Keratinocyte (primary cell): ENCODE data around the gene TSHZ2. TPM values are rescaled to one million over a fixed set of nuclear protein-coding genes. Genes with fewer than 3 reads are reported as not detected.

ENCODE experiments used
- DNase-seq: peaks from one replicate; pipeline ENCODE4 v3.0.0-alpha.2; 2011; ENCODE audit warnings: low read depth, missing footprints, low spot score
- FAIRE-seq: peaks from 2 replicates; lab custom pipeline; 2011; peaks lifted over from hg19 to GRCh38; lab: Jason Lieb, UNC
- H2AFZ ChIP-seq: 2 replicates; pipeline ENCODE4 v1.6.0; 2012; ENCODE audit warnings: low read length, control low read depth, inconsistent platforms; ENCODE audit not compliant: control insufficient read depth
- H3K27ac ChIP-seq: 2 replicates; pipeline ENCODE4 v1.5.1; 2011; ENCODE audit warnings: low read length; ENCODE audit not compliant: control insufficient read depth, insufficient read depth
- H3K27me3 ChIP-seq: 3 replicates; pipeline ENCODE4 v1.6.0; 2011; ENCODE audit warnings: low read length; ENCODE audit not compliant: control insufficient read depth, insufficient read depth; ENCODE audit errors: extremely low read depth
- H3K36me3 ChIP-seq, 2 experiments: 2 replicates in 1 of 2; 3 replicates in 1 of 2; pipeline ENCODE4 v1.5.1; 2011; ENCODE audit warnings: low read length in 2 of 2, mild to moderate bottlenecking in 1 of 2; ENCODE audit not compliant: control insufficient read depth in 2 of 2, insufficient read depth in 2 of 2; ENCODE audit errors: extremely low read depth in 1 of 2
- H3K4me1 ChIP-seq: 3 replicates; pipeline ENCODE4 v1.5.1; 2011; ENCODE audit warnings: low read length; ENCODE audit not compliant: control insufficient read depth, insufficient read depth; ENCODE audit errors: extremely low read depth
- H3K4me2 ChIP-seq: 3 replicates; pipeline ENCODE4 v1.6.0; 2011; ENCODE audit warnings: low read depth, low read length; ENCODE audit not compliant: control insufficient read depth, insufficient read depth; ENCODE audit errors: extremely low read depth
- H3K4me3 ChIP-seq, 3 experiments: fragments of 200-600 bp in 1 of 3; sonication (generic) in 1 of 3; 2 replicates in 2 of 3; 3 replicates in 1 of 3; pipeline ENCODE4 v1.5.1; 2011 to 2016; ENCODE audit warnings: low read length in 3 of 3, mild to moderate bottlenecking in 3 of 3, control low read depth in 2 of 3, inconsistent platforms in 1 of 3, low read depth in 1 of 3, mixed read lengths in 1 of 3, mixed run types in 1 of 3, moderate library complexity in 1 of 3; ENCODE audit not compliant: control insufficient read depth in 2 of 3, insufficient read depth in 2 of 3; ENCODE audit errors: extremely low read depth in 1 of 3
- H3K79me2 ChIP-seq: 2 replicates; pipeline ENCODE4 v1.6.0; 2012; ENCODE audit warnings: low read length; ENCODE audit not compliant: control insufficient read depth, insufficient read depth
- H3K9ac ChIP-seq: 3 replicates; pipeline ENCODE4 v1.6.0; 2011; ENCODE audit warnings: low read length; ENCODE audit not compliant: control insufficient read depth, insufficient read depth; ENCODE audit errors: extremely low read depth
- H3K9me1 ChIP-seq: 3 replicates; pipeline ENCODE4 v1.6.0; 2011; ENCODE audit warnings: low read length; ENCODE audit not compliant: control insufficient read depth, insufficient read depth; ENCODE audit errors: extremely low read depth
- H3K9me3 ChIP-seq: 2 replicates; pipeline ENCODE4 v1.5.1; 2012; ENCODE audit warnings: low read depth, low read length; ENCODE audit not compliant: control insufficient read depth
- H4K20me1 ChIP-seq: 3 replicates; pipeline ENCODE4 v1.6.0; 2011; ENCODE audit warnings: low read length; ENCODE audit not compliant: control insufficient read depth, insufficient read depth; ENCODE audit errors: extremely low read depth
- CTCF ChIP-seq, 3 experiments: IDR thresholded peaks in 1 of 3; conservative IDR thresholded peaks in 1 of 3; optimal IDR thresholded peaks in 1 of 3; 2 replicates in 2 of 3; 3 replicates in 1 of 3; pipeline versions ENCODE3 to v1.5.1; 2011; ENCODE audit warnings: low read length in 3 of 3, mild to moderate bottlenecking in 3 of 3, moderate library complexity in 2 of 3, control low read depth in 1 of 3, inconsistent platforms in 1 of 3; ENCODE audit not compliant: insufficient read depth in 2 of 3; ENCODE audit errors: extremely low read depth in 1 of 3
- EZH2 ChIP-seq: IDR thresholded peaks from one replicate; pipeline ENCODE4 v1.6.1; 2012; ENCODE audit warnings: inconsistent platforms, mild to moderate bottlenecking, low read length, moderate library complexity
- dilution Hi-C: fragments of 300-500 bp; cut with MboI; formaldehyde crosslinking; loops from one replicate; pipeline ENCODE4 v1.7.0; 2020; ENCODE audit warnings: low sequenced_read_pairs; ENCODE audit not compliant: extremely low pct_ligation_motif_present
- polyA plus RNA-seq, 5 experiments: library from polyadenylated mRNA; depleted of rRNA in 3 of 5; stranded (reverse) in 3 of 5; stranded (forward) in 1 of 5; unstranded in 1 of 5; fragments of >200 nt; gene quantifications; 1 replicate in 1 of 5; 2 replicates in 3 of 5; 3 replicates in 1 of 5; pipeline versions ENCODE4 v1.2.1 to v1.2.3, GENCODE V29; 2011 to 2012; ENCODE audit warnings: missing spikeins in 2 of 5, low read depth in 1 of 5, low replicate concordance in 1 of 5

Gene TSHZ2
- polyA plus RNA-seq, 1 donor (not counting 4 experiments of a cell fraction or from before 2014, with no cell fraction given) = 1.1 TPM

- H3K4me2 ChIP-seq = no peak overlapping the region
- FAIRE-seq = no peak
- no peak overlapping the region for H2AFZ ChIP-seq
- H3K4me3 ChIP-seq = no peak overlapping the region
- H4K20me1 ChIP-seq = no peaks in the 10 kb centered on the region
- H3K27ac ChIP-seq = no peak overlapping the region
- no peaks in the 10 kb centered on the region for H3K27me3 ChIP-seq
- H3K79me2 ChIP-seq = no peaks in the 10 kb centered on the region
- no peaks in the 10 kb centered on the region for H3K9me1 ChIP-seq
- H3K9me3 ChIP-seq = no peaks in the 10 kb centered on the region
- no peak for TF ChIP-seq CTCF (optimal IDR thresholded peaks at IDR 0.05 in 1 of 3, IDR thresholded peaks at IDR 0.05 in 1 of 3, conservative IDR thresholded peaks at IDR 0.05 in 1 of 3; ENCODE audit: extremely low read depth in 1 of 3, insufficient read depth in 2 of 3, low read length in 3 of 3)
- TF ChIP-seq EZH2 = no peak
- no peak for DNase-seq
- H3K4me1 ChIP-seq = peaks cover 21% of the 10 kb centered on the region
- H3K36me3 ChIP-seq = no peaks in the 10 kb centered on the region
- no peak overlapping the region for H3K9ac ChIP-seq
- dilution Hi-C loops = no loop called here
Measured at GRCh38 chr20:53076668-53077067, 104.5 kb downstream of the TSHZ2 start.

GRCh38 chr20:53077373-53078205, 105.4 kb downstream of the TSHZ2 start:
- no peaks in the 10 kb centered on the region for H3K27me3 ChIP-seq
- H3K4me1 ChIP-seq = peaks cover 22% of the 10 kb centered on the region
- no peak overlapping the region for H3K4me2 ChIP-seq
- DNase-seq (no peak), FAIRE-seq (peak; percentile 9)
- H2AFZ ChIP-seq = no peak overlapping the region
- dilution Hi-C loops = no loop called here
- H3K9me3 ChIP-seq = no peaks in the 10 kb centered on the region
- no peaks in the 10 kb centered on the region for H3K36me3 ChIP-seq
- H3K9me1 ChIP-seq = no peaks in the 10 kb centered on the region
- H3K4me3 ChIP-seq = no peak overlapping the region
- no peak overlapping the region for H3K27ac ChIP-seq
- H4K20me1 ChIP-seq = no peaks in the 10 kb centered on the region
- TF ChIP-seq CTCF (optimal IDR thresholded peaks at IDR 0.05 in 1 of 3, IDR thresholded peaks at IDR 0.05 in 1 of 3, conservative IDR thresholded peaks at IDR 0.05 in 1 of 3; ENCODE audit: extremely low read depth in 1 of 3, insufficient read depth in 2 of 3, low read length in 3 of 3) = no peak
- TF ChIP-seq EZH2 = no peak
- no peak overlapping the region for H3K9ac ChIP-seq
- H3K79me2 ChIP-seq = no peaks in the 10 kb centered on the region
